PFSK-1 (cell line): Measurements from ENCODE around the gene ACTG1.

Experiments used
- FOXP2 ChIP-seq: optimal IDR thresholded peaks from 2 replicates; pipeline ENCODE3; 2011; ENCODE audit warnings: borderline replicate concordance, control low read depth, inconsistent platforms; ENCODE audit not compliant: insufficient read depth; ENCODE audit errors: extremely low read length, extremely low read depth
- POLR2AphosphoS5 ChIP-seq: IDR thresholded peaks from 2 replicates; pipeline ENCODE4 v1.6.1; 2012; ENCODE audit warnings: low read depth, mild to moderate bottlenecking, control low read depth, low read length, moderate library complexity
- REST ChIP-seq, 2 experiments: IDR thresholded peaks; 2 replicates each; pipeline versions ENCODE4 v1.6.1 to v1.8.0; 2011 to 2012; ENCODE audit warnings: low read depth in 2 of 2, low read length in 2 of 2, control low read depth in 1 of 2, inconsistent platforms in 1 of 2, mild to moderate bottlenecking in 1 of 2, moderate library complexity in 1 of 2; ENCODE audit not compliant: insufficient read depth in 1 of 2
- SIN3A ChIP-seq: IDR thresholded peaks from 2 replicates; pipeline ENCODE4 v1.6.1; 2012; ENCODE audit warnings: mild to moderate bottlenecking, low read length, moderate library complexity, borderline replicate concordance; ENCODE audit not compliant: insufficient read depth
- TAF1 ChIP-seq: IDR thresholded peaks from 2 replicates; pipeline ENCODE4 v1.6.1; 2012; ENCODE audit warnings: low read length, control low read depth, borderline replicate concordance; ENCODE audit not compliant: insufficient read depth

ACTG1 gene

DNA sequence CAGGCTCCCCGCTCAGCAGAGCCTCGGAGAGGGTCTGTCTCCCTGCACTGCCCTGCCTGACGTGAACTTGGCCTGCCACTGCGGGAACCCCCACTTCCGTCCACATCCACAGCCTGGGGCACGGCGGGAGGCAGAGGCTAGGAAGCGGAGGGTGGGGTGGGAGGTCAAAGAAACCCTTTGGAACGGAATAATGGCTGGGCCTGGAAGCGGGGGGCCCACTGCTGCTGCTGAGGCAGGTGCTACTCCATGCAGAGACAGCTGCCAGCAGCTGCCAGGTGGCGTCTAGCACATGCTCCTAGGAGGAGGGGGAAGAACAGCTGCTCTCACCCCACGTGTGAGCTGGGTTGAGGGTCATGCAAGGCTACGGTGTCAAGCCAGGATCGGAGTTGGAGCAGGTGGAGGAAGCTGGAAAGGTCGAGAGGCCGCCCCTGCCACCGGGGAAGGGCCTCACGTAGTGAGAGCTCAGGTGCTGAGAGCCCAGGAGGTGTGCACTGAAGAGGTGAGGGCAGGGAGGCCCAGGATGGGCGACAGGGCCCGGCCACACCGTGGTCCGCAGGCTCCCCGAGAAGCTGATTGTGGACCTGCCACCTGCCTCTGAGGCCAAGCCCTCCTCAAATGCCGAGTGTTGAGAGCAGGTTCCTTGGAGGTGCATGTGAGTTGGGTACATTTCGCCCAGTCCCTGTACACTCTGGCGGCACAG, 25.4 kb upstream of the ACTG1 start:
- TF ChIP-seq FOXP2 (no peak), REST (IDR thresholded peaks at IDR 0.05; ENCODE audit: insufficient read depth in 1 of 2, low read depth in 2 of 2, low read length in 2 of 2) (no peak), SIN3A (no peak), POLR2AphosphoS5 (peak; percentile 41; the same call in 1 of the 2 replicates)

- TF ChIP-seq REST (IDR thresholded peaks at IDR 0.05; ENCODE audit: insufficient read depth in 1 of 2, low read depth in 2 of 2, low read length in 2 of 2) = no peak
- TF ChIP-seq FOXP2 = no peak
- TF ChIP-seq SIN3A = no peak
- no peak for TF ChIP-seq TAF1
- no peak for TF ChIP-seq POLR2AphosphoS5
Measured at GRCh38 chr17:81537343-81537855, 24.8 kb upstream of the ACTG1 start.

- TF ChIP-seq SIN3A = no peak
- no peak for TF ChIP-seq TAF1
Measured at GRCh38 chr17:81536299-81537290, 24.0 kb upstream of the ACTG1 start.

DNA sequence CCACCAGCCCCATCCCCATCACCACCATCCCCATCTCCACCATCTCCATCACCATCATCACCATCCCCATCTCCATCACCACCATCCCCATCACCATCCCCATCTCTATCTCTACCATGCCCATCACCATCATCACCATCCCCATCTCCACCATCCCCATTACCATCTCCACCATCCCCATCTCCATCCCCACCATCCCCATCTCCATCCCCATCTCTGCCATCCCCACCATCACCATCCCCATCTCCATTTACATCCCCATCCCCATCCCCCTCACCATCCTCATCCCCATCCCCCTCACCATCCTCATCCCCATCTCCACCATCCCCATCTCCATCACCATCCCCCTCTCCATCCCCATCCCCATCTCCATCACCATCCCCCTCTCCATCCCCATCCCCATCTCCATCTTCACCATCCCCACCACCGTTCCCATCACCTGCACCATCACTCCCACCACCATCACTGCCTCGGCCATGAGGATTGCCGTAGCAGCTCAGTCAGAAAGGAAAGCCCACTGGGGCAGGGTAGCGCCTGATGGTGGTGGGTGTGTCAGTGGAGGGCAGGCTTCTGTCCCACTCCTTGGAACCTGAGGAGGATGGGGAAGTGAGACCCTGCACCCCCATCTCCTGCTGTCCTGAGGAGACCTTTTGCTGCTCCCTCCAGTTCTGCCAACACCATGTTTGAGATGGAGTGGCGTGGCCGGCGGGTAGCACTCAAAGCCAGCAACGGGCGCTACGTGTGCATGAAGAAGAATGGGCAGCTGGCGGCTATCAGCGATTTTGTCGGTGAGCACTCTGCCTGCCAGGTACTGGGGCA, 23.1 kb upstream of the ACTG1 start:
- no peak for TF ChIP-seq TAF1
- no peak for TF ChIP-seq FOXP2
- no peak for TF ChIP-seq REST (IDR thresholded peaks at IDR 0.05; ENCODE audit: insufficient read depth in 1 of 2, low read depth in 2 of 2, low read length in 2 of 2)
- TF ChIP-seq SIN3A = no peak
- TF ChIP-seq POLR2AphosphoS5 = no peak; the same call in 1 of the 2 replicates

GRCh38 chr17:81535007-81535328, 22.4 kb upstream of the ACTG1 start:
- TF ChIP-seq SIN3A = no peak
- no peak for TF ChIP-seq FOXP2
- no peak for TF ChIP-seq POLR2AphosphoS5
